Loucy (cell line): Measurements from ENCODE around the gene GUCY1A1.

ENCODE experiments used
- CTCF ChIP-seq: fragments of 200-600 bp; sonication (generic); conservative IDR thresholded peaks from 2 replicates; pipeline ENCODE4 v1.5.1; 2014; ENCODE audit warnings: mild to moderate bottlenecking, antibody characterized with exemption, low read length
- EZH2phosphoT487 ChIP-seq: fragments of 200-600 bp; IDR thresholded peaks from 2 replicates; pipeline ENCODE4 v1.6.1; 2018; ENCODE audit warnings: antibody characterized with exemption, mild to moderate bottlenecking, moderate library complexity, borderline replicate concordance

GRCh38 chr4:155629956-155630355, 36.7 kb upstream of the GUCY1A1 start:
- no peak for TF ChIP-seq CTCF
- no peak for TF ChIP-seq EZH2phosphoT487
